Measurements from ENCODE around the gene FFAR1. TPM values are rescaled to one million over a fixed set of nuclear protein-coding genes. Genes with fewer than 3 reads are reported as not detected.

Gene FFAR1
- total RNA-seq, 4 donors from 2014 or later: not detected

GRCh38 chr19:35362261-35363000 lies 14.7 kb downstream of the FFAR1 start:
- DNase-seq (ENCODE audit: low spot score in 2 of 2): peak in 1 of 2 donors; percentile 80
- intact Hi-C loops (cut with DNase I; ENCODE audit: low total_unique reads): no loop called here
- WGBS, 2 donors: 68 to 70% methylated on average over 7 to 13 of the region's 14 CpGs
- no peak for TF ChIP-seq CTCF (IDR thresholded peaks at IDR 0.05)
- no peak overlapping the region for H3K4me3 ChIP-seq (ENCODE audit: low read depth, poor library complexity, severe bottlenecking)

GRCh38 chr19:35363001-35363590 lies 15.4 kb downstream of the FFAR1 start:
- TF ChIP-seq POLR2A (IDR thresholded peaks at IDR 0.05): no peak
- TF ChIP-seq CTCF (IDR thresholded peaks at IDR 0.05): no peak
- peak in 1 of 2 donors; percentile 77 for DNase-seq (ENCODE audit: low spot score in 2 of 2)
- H3K4me3 ChIP-seq (ENCODE audit: low read depth, poor library complexity, severe bottlenecking): no peak overlapping the region
- intact Hi-C loops (cut with DNase I; ENCODE audit: low total_unique reads): no loop called here
- 62 to 73% methylated on average over 7 to 10 of the region's 11 CpGs for WGBS, 2 donors

GRCh38 chr19:35363711-35364425 lies 16.2 kb downstream of the FFAR1 start:
- peak in 1 of 2 donors; percentile 64 for DNase-seq (ENCODE audit: low spot score in 2 of 2)
- intact Hi-C loops (cut with DNase I; ENCODE audit: low total_unique reads): no loop called here

GRCh38 chr19:35365303-35365702 lies 17.6 kb downstream of the FFAR1 start:
- TF ChIP-seq CTCF (IDR thresholded peaks at IDR 0.05): no peak
- TF ChIP-seq POLR2A (IDR thresholded peaks at IDR 0.05): no peak
- DNase-seq (ENCODE audit: low spot score in 2 of 2): peak in 1 of 2 donors; percentile 37
- intact Hi-C loops (cut with DNase I; ENCODE audit: low total_unique reads): no loop called here
- H3K4me3 ChIP-seq (ENCODE audit: low read depth, poor library complexity, severe bottlenecking): no peak overlapping the region
- WGBS, 2 donors: 89 to 94% methylated on average over 4 of the region's 4 CpGs

More at GRCh38 chr19:35363711-35364425, 16.2 kb downstream of the FFAR1 start:
- WGBS, 2 donors: 79 to 80% methylated on average over 18 to 19 of the region's 19 CpGs
- no peak overlapping the region for H3K4me3 ChIP-seq (ENCODE audit: low read depth, poor library complexity, severe bottlenecking)
- no peak for TF ChIP-seq CTCF (IDR thresholded peaks at IDR 0.05)
- no peak for TF ChIP-seq POLR2A (IDR thresholded peaks at IDR 0.05)

GRCh38 chr19:35368378-35368777 lies 20.7 kb downstream of the FFAR1 start:
- no peak for TF ChIP-seq POLR2A (IDR thresholded peaks at IDR 0.05)
- TF ChIP-seq CTCF (IDR thresholded peaks at IDR 0.05): no peak
- 45 to 53% methylated on average over 1 of the region's 1 CpG for WGBS, 2 donors
- no peak for DNase-seq (ENCODE audit: low spot score in 2 of 2)
- intact Hi-C loops (cut with DNase I; ENCODE audit: low total_unique reads): no loop called here
- H3K4me3 ChIP-seq (ENCODE audit: low read depth, poor library complexity, severe bottlenecking): no peak overlapping the region

Data from lower leg skin (tissue), 4 donors.